ENCODE measurements around the gene DEPDC5.
"Not testable (repeated sequence)": the region's sequence is repeated elsewhere in the genome, so short reads cannot be mapped to it uniquely, and the experiment has no call there.

DEPDC5 gene

GRCh38 chr22:31806751-31807150 is 52.9 kb downstream of the DEPDC5 start:
- ATAC-seq (replicated peaks), result no peak
- no peaks in the 10 kb centered on the region for H3K27me3 Mint-ChIP-seq
- no peak for DNase-seq
- H3K27ac Mint-ChIP-seq, result peak overlapping the region in 1 of 2 donors; percentile 31
- no peak overlapping the region for H3K4me3 Mint-ChIP-seq
- peaks cover 89% of the 10 kb centered on the region for H3K36me3 Mint-ChIP-seq (ENCODE audit: insufficient read depth)
- H3K9me3 Mint-ChIP-seq, result no peaks in the 10 kb centered on the region
- no peaks in the 10 kb centered on the region for H3K4me1 Mint-ChIP-seq (ENCODE audit: low read depth in 2 of 2)

- no peak for ATAC-seq (replicated peaks)
- Mint-ChIP-seq H3K4me1 (ENCODE audit: low read depth in 2 of 2) (no peaks in the 10 kb centered on the region), H3K9me3 (no peaks in the 10 kb centered on the region), H3K36me3 (ENCODE audit: insufficient read depth) (peaks cover 85% of the 10 kb centered on the region), H3K27me3 (no peaks in the 10 kb centered on the region), H3K27ac (no peak overlapping the region), H3K4me3 (no peak overlapping the region)
- no peak for DNase-seq
Observed at GRCh38 chr22:31812977-31813605, 59.3 kb downstream of the DEPDC5 start.

GRCh38 chr22:31813898-31814297 is 60.1 kb downstream of the DEPDC5 start:
- peaks cover 85% of the 10 kb centered on the region for H3K36me3 Mint-ChIP-seq (ENCODE audit: insufficient read depth)
- H3K9me3 Mint-ChIP-seq, DNase-seq: not testable (repeated sequence)

GRCh38 chr22:31814942-31815341 is 61.1 kb downstream of the DEPDC5 start:
- Mint-ChIP-seq H3K4me3 (no peak overlapping the region), H3K27ac (no peak overlapping the region)

More at GRCh38 chr22:31813898-31814297, 60.1 kb downstream of the DEPDC5 start:
- not testable (repeated sequence) for H3K4me1 Mint-ChIP-seq (ENCODE audit: low read depth in 2 of 2); H3K4me3 Mint-ChIP-seq; H3K27ac Mint-ChIP-seq; H3K27me3 Mint-ChIP-seq; ATAC-seq (replicated peaks)

DNA sequence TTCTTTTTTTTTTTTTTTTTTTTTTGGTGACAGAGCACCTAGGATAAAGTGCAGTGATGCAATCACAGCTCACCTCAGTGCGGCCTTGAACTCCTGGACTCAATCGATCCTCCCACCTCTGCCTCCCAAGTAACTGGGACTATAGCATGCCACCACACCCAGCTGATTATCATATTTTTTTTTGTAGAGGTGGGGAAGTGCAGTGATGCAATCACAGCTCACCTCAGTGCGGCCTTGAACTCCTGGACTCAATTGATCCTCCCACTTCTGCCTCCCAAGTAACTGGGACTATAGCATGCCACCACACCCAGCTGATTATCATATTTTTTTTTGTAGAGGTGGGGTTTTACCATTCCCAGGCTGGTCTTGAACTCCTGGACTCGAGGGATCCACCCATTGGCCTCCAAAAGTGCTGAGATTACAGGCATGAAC is 61.6 kb downstream of the DEPDC5 start:
- not testable (repeated sequence) for H3K4me1 Mint-ChIP-seq (ENCODE audit: low read depth in 2 of 2); H3K4me3 Mint-ChIP-seq; H3K9me3 Mint-ChIP-seq; H3K27me3 Mint-ChIP-seq; DNase-seq; H3K27ac Mint-ChIP-seq; ATAC-seq (replicated peaks)
- H3K36me3 Mint-ChIP-seq (ENCODE audit: insufficient read depth), result peaks cover 82% of the 10 kb centered on the region

More at GRCh38 chr22:31814942-31815341, 61.1 kb downstream of the DEPDC5 start:
- Mint-ChIP-seq H3K9me3 (no peaks in the 10 kb centered on the region), H3K27me3 (no peaks in the 10 kb centered on the region), H3K4me1 (ENCODE audit: low read depth in 2 of 2) (peaks cover 0 to 5% of the 10 kb centered on the region in 2 donors), H3K36me3 (ENCODE audit: insufficient read depth) (peaks cover 85% of the 10 kb centered on the region)
- DNase-seq (no peak), ATAC-seq (replicated peaks) (no peak)

- Mint-ChIP-seq H3K27ac (no peak overlapping the region), H3K9me3 (no peaks in the 10 kb centered on the region), H3K4me3 (no peak overlapping the region), H3K4me1 (ENCODE audit: low read depth in 2 of 2) (peaks cover 0 to 5% of the 10 kb centered on the region in 2 donors), H3K36me3 (ENCODE audit: insufficient read depth) (peaks cover 73% of the 10 kb centered on the region), H3K27me3 (no peaks in the 10 kb centered on the region)
- ATAC-seq (replicated peaks) (no peak), DNase-seq (no peak)
Observed at GRCh38 chr22:31816750-31817149, 62.9 kb downstream of the DEPDC5 start.

- H3K36me3 Mint-ChIP-seq (ENCODE audit: insufficient read depth), result peaks cover 65% of the 10 kb centered on the region
- H3K4me1 Mint-ChIP-seq (ENCODE audit: low read depth in 2 of 2), result peaks cover 0 to 5% of the 10 kb centered on the region in 2 donors
- no peak overlapping the region for H3K4me3 Mint-ChIP-seq
- H3K9me3 Mint-ChIP-seq, result no peaks in the 10 kb centered on the region
- no peak for DNase-seq
- ATAC-seq (replicated peaks), result no peak
- no peak overlapping the region for H3K27ac Mint-ChIP-seq
- no peaks in the 10 kb centered on the region for H3K27me3 Mint-ChIP-seq
Observed at GRCh38 chr22:31818481-31819392, 64.9 kb downstream of the DEPDC5 start.

GRCh38 chr22:31820655-31821054 is 66.8 kb downstream of the DEPDC5 start:
- Mint-ChIP-seq H3K4me1 (ENCODE audit: low read depth in 2 of 2) (peaks cover 0 to 5% of the 10 kb centered on the region in 2 donors), H3K27ac (peak overlapping the region in 1 of 2 donors; percentile 7), H3K27me3 (no peaks in the 10 kb centered on the region), H3K9me3 (no peaks in the 10 kb centered on the region), H3K36me3 (ENCODE audit: insufficient read depth) (peaks cover 55% of the 10 kb centered on the region), H3K4me3 (no peak overlapping the region)
- DNase-seq, result no peak
- no peak for ATAC-seq (replicated peaks)

- Mint-ChIP-seq H3K27ac (no peak overlapping the region), H3K4me3 (no peak overlapping the region), H3K36me3 (ENCODE audit: insufficient read depth) (peaks cover 45% of the 10 kb centered on the region), H3K4me1 (ENCODE audit: low read depth in 2 of 2) (peaks cover 0 to 5% of the 10 kb centered on the region in 2 donors), H3K9me3 (no peaks in the 10 kb centered on the region), H3K27me3 (no peaks in the 10 kb centered on the region)
- ATAC-seq (replicated peaks) (no peak), DNase-seq (no peak)
Observed at GRCh38 chr22:31821572-31821971, 67.8 kb downstream of the DEPDC5 start.

- Mint-ChIP-seq H3K27ac (no peak overlapping the region), H3K9me3 (no peaks in the 10 kb centered on the region), H3K4me3 (no peak overlapping the region), H3K4me1 (ENCODE audit: low read depth in 2 of 2) (peaks cover 0 to 5% of the 10 kb centered on the region in 2 donors), H3K27me3 (no peaks in the 10 kb centered on the region), H3K36me3 (ENCODE audit: insufficient read depth) (peaks cover 39% of the 10 kb centered on the region)
- ATAC-seq (replicated peaks) (no peak), DNase-seq (no peak)
Observed at GRCh38 chr22:31822523-31822922, 68.7 kb downstream of the DEPDC5 start.

- H3K36me3 Mint-ChIP-seq (ENCODE audit: insufficient read depth), result peaks cover 28% of the 10 kb centered on the region
- ATAC-seq (replicated peaks) (no peak), DNase-seq (no peak)
- no peaks in the 10 kb centered on the region for H3K27me3 Mint-ChIP-seq
- H3K9me3 Mint-ChIP-seq, result no peaks in the 10 kb centered on the region
- no peak overlapping the region for H3K4me3 Mint-ChIP-seq
- H3K4me1 Mint-ChIP-seq (ENCODE audit: low read depth in 2 of 2), result no peaks in the 10 kb centered on the region
- H3K27ac Mint-ChIP-seq, result peak overlapping the region; percentile 1 to 38
Observed at GRCh38 chr22:31825513-31825912, 71.7 kb downstream of the DEPDC5 start.

GRCh38 chr22:31826443-31826842 is 72.6 kb downstream of the DEPDC5 start:
- no peak overlapping the region for H3K4me3 Mint-ChIP-seq
- H3K36me3 Mint-ChIP-seq (ENCODE audit: insufficient read depth), result peaks cover 23% of the 10 kb centered on the region
- no peaks in the 10 kb centered on the region for H3K4me1 Mint-ChIP-seq (ENCODE audit: low read depth in 2 of 2)
- H3K27me3 Mint-ChIP-seq, result no peaks in the 10 kb centered on the region
- no peak for ATAC-seq (replicated peaks)
- no peak for DNase-seq
- no peak overlapping the region for H3K27ac Mint-ChIP-seq
- no peaks in the 10 kb centered on the region for H3K9me3 Mint-ChIP-seq

GRCh38 chr22:31828739-31829138 is 74.9 kb downstream of the DEPDC5 start:
- no peak for DNase-seq
- Mint-ChIP-seq H3K27ac (no peak overlapping the region), H3K27me3 (no peaks in the 10 kb centered on the region), H3K36me3 (ENCODE audit: insufficient read depth) (peaks cover 16% of the 10 kb centered on the region), H3K4me3 (no peak overlapping the region), H3K4me1 (ENCODE audit: low read depth in 2 of 2) (no peaks in the 10 kb centered on the region), H3K9me3 (no peaks in the 10 kb centered on the region)
- ATAC-seq (replicated peaks), result no peak

- Mint-ChIP-seq H3K27me3 (no peaks in the 10 kb centered on the region), H3K4me3 (no peak overlapping the region), H3K27ac (peak overlapping the region in 1 of 2 donors; percentile 19)
Observed at GRCh38 chr22:31829505-31829904, 75.7 kb downstream of the DEPDC5 start.

More at GRCh38 chr22:31829505-31829904, 75.7 kb downstream of the DEPDC5 start:
- no peaks in the 10 kb centered on the region for H3K9me3 Mint-ChIP-seq
- ATAC-seq (replicated peaks) (no peak), DNase-seq (no peak)
- no peaks in the 10 kb centered on the region for H3K4me1 Mint-ChIP-seq (ENCODE audit: low read depth in 2 of 2)
- H3K36me3 Mint-ChIP-seq (ENCODE audit: insufficient read depth), result peaks cover 16% of the 10 kb centered on the region
